OCI-LY1 (cell line): ENCODE results near the gene FILIP1L.

ENCODE experiments used
- H2AFZ ChIP-seq: fragments of 200-600 bp; sonication (generic), shearing (Covaris generic); 2 replicates; pipeline ENCODE4 v1.6.0; 2014; ENCODE audit warnings: antibody characterized with exemption, mild to moderate bottlenecking, low read length
- H3F3A ChIP-seq: fragments of 200-600 bp; sonication (generic), shearing (Covaris generic); 2 replicates; pipeline ENCODE4 v1.6.0; 2014; ENCODE audit warnings: mild to moderate bottlenecking, antibody characterized with exemption, low read length, moderate library complexity; ENCODE audit not compliant: insufficient read depth
- H3K27ac ChIP-seq: fragments of 200-600 bp; sonication (generic); 2 replicates; pipeline ENCODE4 v1.5.1; 2014; ENCODE audit warnings: low read length, mixed run types, mild to moderate bottlenecking, low read depth; ENCODE audit not compliant: poor library complexity, severe bottlenecking
- H3K27me3 ChIP-seq: fragments of 200-600 bp; sonication (generic); 2 replicates; pipeline ENCODE4 v1.6.0; 2014; ENCODE audit warnings: antibody characterized with exemption, mild to moderate bottlenecking, low read length, moderate library complexity; ENCODE audit not compliant: insufficient read depth
- H3K36me3 ChIP-seq: fragments of 200-600 bp; sonication (generic); 2 replicates; pipeline ENCODE4 v1.6.1; 2014; ENCODE audit warnings: mild to moderate bottlenecking, antibody characterized with exemption, low read length, moderate library complexity, mixed read lengths; ENCODE audit not compliant: insufficient read depth
- H3K4me1 ChIP-seq: fragments of 200-600 bp; sonication (generic); 2 replicates; pipeline ENCODE4 v1.5.1; 2014; ENCODE audit warnings: mild to moderate bottlenecking, low read length, moderate library complexity; ENCODE audit not compliant: insufficient read depth, severe bottlenecking
- H3K4me2 ChIP-seq: fragments of 200-600 bp; sonication (generic), shearing (Covaris generic); 2 replicates; pipeline ENCODE4 v1.6.1; 2014; ENCODE audit warnings: low read length
- H3K4me3 ChIP-seq: fragments of 200-600 bp; sonication (generic); 2 replicates; pipeline ENCODE4 v1.5.1; 2014; ENCODE audit warnings: low read length, low read depth, mild to moderate bottlenecking, mixed read lengths; ENCODE audit not compliant: poor library complexity, severe bottlenecking
- H3K79me2 ChIP-seq: fragments of 200-600 bp; shearing (Covaris generic); 2 replicates; pipeline ENCODE4 v1.6.1; 2016; ENCODE audit warnings: mixed run types, low read length, mixed read lengths; ENCODE audit not compliant: insufficient read depth
- H3K9ac ChIP-seq: fragments of 200-600 bp; sonication (generic), shearing (Covaris generic); 2 replicates; pipeline ENCODE4 v1.6.1; 2014; ENCODE audit warnings: mild to moderate bottlenecking, low read length, mixed read lengths
- H3K9me2 ChIP-seq: fragments of 200-600 bp; sonication (generic), shearing (Covaris generic); 2 replicates; pipeline ENCODE4 v1.6.1; 2014; ENCODE audit warnings: low read depth, mild to moderate bottlenecking, low read length, mixed read lengths
- H3K9me3 ChIP-seq: fragments of 200-600 bp; shearing (Covaris generic); 2 replicates; pipeline ENCODE4 v1.6.1; 2014; ENCODE audit warnings: low read length, mixed read lengths
- H4K20me1 ChIP-seq: fragments of 200-600 bp; sonication (generic), shearing (Covaris generic); 2 replicates; pipeline ENCODE4 v1.6.0; 2016; ENCODE audit warnings: mild to moderate bottlenecking, low read length; ENCODE audit not compliant: insufficient read depth
- EZH2 ChIP-seq: fragments of 200-600 bp; sonication (generic), shearing (Covaris generic); IDR thresholded peaks from 2 replicates; pipeline ENCODE4 v1.8.0; 2017; ENCODE audit warnings: borderline replicate concordance, mixed run types, mild to moderate bottlenecking, antibody characterized with exemption, low read length, moderate library complexity, mixed read lengths
- TF ChIP-seq, protein P1 (sequence below): fragments of 200-600 bp; sonication (generic), shearing (Covaris generic); IDR thresholded peaks from 2 replicates; pipeline ENCODE4 v1.5.1; 2017; ENCODE audit warnings: mild to moderate bottlenecking, antibody characterized with exemption, low read length, moderate library complexity, mixed read lengths

Gene FILIP1L

DNA sequence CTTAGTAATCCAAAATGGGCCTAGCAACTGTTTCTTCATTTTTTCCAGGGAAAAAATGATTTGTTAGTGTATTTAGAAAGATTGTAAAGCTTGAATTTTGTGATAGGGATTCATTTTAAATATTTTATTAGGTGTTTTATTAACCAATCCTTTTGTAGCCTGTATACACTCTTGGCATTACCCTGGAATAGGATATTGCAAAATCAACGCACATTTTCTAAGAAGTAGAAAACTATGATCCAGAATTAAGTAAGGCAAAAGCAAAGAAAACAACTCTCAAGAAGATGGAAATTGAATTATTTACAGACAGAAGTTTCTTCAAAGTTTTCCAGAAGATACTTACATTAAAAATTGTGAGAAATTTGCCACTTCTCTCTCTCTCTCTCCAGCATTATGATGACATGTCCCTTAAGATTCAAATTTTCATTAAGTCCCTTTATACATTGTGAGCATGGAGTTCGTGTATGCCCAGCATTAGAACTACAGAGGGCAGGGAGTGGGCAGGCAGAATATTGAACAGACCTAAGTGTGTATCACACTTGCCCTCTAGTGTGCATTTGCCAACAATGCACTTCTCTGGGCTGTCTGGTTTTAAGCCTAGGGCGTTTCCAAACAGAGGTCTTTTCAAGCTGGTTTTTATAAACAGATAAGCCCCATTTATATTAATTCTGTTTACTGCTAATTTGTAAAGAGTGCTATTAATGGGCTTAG is 325.1 kb downstream of the FILIP1L start:
- TF ChIP-seq, protein P1, sequence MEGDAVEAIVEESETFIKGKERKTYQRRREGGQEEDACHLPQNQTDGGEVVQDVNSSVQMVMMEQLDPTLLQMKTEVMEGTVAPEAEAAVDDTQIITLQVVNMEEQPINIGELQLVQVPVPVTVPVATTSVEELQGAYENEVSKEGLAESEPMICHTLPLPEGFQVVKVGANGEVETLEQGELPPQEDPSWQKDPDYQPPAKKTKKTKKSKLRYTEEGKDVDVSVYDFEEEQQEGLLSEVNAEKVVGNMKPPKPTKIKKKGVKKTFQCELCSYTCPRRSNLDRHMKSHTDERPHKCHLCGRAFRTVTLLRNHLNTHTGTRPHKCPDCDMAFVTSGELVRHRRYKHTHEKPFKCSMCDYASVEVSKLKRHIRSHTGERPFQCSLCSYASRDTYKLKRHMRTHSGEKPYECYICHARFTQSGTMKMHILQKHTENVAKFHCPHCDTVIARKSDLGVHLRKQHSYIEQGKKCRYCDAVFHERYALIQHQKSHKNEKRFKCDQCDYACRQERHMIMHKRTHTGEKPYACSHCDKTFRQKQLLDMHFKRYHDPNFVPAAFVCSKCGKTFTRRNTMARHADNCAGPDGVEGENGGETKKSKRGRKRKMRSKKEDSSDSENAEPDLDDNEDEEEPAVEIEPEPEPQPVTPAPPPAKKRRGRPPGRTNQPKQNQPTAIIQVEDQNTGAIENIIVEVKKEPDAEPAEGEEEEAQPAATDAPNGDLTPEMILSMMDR: peak; percentile 64
- no peak for TF ChIP-seq EZH2
- H3K79me2 ChIP-seq: no peaks in the 10 kb centered on the region
- H3K9ac ChIP-seq: no peak overlapping the region
- H3K4me1 ChIP-seq: no peaks in the 10 kb centered on the region
- no peak overlapping the region for H2AFZ ChIP-seq
- H3K36me3 ChIP-seq: no peaks in the 10 kb centered on the region
- H3K27ac ChIP-seq: no peak overlapping the region
- no peaks in the 10 kb centered on the region for H3F3A ChIP-seq
- H3K4me2 ChIP-seq: no peak overlapping the region
- H3K4me3 ChIP-seq: no peak overlapping the region
- no peaks in the 10 kb centered on the region for H3K9me3 ChIP-seq
- H3K27me3 ChIP-seq: no peaks in the 10 kb centered on the region
- H3K9me2 ChIP-seq: no peaks in the 10 kb centered on the region
- no peaks in the 10 kb centered on the region for H4K20me1 ChIP-seq
